ENCODE results near the gene ABCA3.

DNA sequence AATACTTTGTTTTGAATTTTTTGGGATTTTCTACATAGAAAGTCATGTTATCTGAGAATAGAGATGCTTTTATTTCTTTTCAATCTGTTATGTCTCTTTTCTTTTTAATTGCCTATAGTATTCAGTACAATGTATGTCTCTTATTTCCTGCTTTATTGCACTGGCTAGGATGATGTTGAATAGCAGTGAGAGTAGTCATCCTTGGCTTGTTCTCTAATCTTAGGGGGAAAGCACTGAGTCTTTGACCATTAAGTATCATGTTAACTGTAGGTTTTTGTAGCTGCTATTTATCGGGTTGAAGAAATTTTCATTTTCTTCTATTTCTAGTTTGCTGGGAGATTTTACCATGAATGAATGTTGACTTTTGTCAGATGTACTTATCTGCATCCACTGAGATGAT is 10.0 kb upstream of the ABCA3 start:
- TF ChIP-seq CTCF (conservative IDR thresholded peaks at IDR 0.05 in 1 of 2, IDR thresholded peaks at IDR 0.05 in 1 of 2; ENCODE audit: low read depth in 1 of 2, low read length in 2 of 2) (no peak), EZH2 (IDR thresholded peaks at IDR 0.05; ENCODE audit: low read length, missing control alignments) (no peak)

All from fibroblast of lung (primary cell).